WTC11 (cell line): Measurements from ENCODE around the gene NHS.

Experiments
- SP1 ChIP-seq: sonication (generic); formaldehyde crosslinking; conservative IDR thresholded peaks from 2 replicates; pipeline ENCODE4 v1.8.1; 2022; ENCODE audit warnings: missing genetic modification reagents
- TF ChIP-seq, protein P1 (sequence below): fragments of 200-600 bp; IDR thresholded peaks from 2 replicates; pipeline ENCODE4 v1.8.0; 2022; ENCODE audit warnings: antibody characterized with exemption

DNA sequence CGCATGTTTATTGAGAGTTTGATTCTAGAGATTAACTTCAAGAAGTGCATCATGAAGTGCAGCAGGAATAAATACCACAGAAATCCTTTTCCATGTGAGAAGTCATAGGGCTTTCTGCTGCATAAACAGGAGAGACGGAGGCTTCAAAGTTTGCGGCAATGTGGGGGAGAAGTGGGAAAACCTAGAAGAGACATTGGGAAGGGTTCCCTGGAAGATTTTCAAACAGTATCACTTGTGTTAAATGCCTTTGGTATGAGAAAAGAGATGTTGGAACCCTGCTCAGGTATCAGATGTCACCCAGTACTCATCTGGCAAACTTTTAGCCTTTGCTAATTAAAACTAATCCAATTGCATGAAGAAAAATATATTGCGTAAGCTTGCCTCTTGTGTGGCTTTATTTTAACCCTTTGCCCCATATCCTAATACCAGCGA lies 15.4 kb downstream of the NHS start:
- no peak for TF ChIP-seq SP1 (CRISPR knock-in tag)
- TF ChIP-seq, protein P1, sequence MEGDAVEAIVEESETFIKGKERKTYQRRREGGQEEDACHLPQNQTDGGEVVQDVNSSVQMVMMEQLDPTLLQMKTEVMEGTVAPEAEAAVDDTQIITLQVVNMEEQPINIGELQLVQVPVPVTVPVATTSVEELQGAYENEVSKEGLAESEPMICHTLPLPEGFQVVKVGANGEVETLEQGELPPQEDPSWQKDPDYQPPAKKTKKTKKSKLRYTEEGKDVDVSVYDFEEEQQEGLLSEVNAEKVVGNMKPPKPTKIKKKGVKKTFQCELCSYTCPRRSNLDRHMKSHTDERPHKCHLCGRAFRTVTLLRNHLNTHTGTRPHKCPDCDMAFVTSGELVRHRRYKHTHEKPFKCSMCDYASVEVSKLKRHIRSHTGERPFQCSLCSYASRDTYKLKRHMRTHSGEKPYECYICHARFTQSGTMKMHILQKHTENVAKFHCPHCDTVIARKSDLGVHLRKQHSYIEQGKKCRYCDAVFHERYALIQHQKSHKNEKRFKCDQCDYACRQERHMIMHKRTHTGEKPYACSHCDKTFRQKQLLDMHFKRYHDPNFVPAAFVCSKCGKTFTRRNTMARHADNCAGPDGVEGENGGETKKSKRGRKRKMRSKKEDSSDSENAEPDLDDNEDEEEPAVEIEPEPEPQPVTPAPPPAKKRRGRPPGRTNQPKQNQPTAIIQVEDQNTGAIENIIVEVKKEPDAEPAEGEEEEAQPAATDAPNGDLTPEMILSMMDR: no peak
